Stimulated activated CD4-positive, alpha-beta T cell treated with anti-CD3 and anti-CD28 coated beads, TNF-alpha, amount 100 ng/mL, for 24 hours (primary cell): ENCODE results near the gene PHLDB2.

ENCODE experiments used
- DNase-seq, 3 experiments: peaks; one replicate each; pipeline ENCODE4 v3.0.0-alpha.2; 2020; ENCODE audit warnings: low read depth in 3 of 3

PHLDB2 gene

DNA sequence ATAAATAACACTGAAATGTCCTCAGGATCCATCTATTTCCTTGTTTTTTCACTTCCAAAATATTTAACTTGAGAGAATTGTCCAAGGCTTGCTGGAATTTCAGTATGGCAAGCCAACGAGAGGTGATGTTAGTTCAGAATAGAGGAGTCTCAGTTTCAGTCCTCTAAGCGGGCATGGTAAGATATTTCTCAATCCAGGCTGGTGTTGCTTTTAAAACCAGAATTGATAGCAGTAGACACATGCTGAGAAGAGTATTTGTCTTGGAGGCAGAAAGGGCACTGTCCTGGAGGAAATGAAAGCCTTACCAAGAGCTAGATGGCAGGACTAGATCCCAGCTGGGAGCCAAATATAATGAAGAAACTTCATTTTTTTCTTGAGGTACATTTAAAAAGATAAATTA is 23.1 kb downstream of the PHLDB2 start:
- DNase-seq, result no peak

DNA sequence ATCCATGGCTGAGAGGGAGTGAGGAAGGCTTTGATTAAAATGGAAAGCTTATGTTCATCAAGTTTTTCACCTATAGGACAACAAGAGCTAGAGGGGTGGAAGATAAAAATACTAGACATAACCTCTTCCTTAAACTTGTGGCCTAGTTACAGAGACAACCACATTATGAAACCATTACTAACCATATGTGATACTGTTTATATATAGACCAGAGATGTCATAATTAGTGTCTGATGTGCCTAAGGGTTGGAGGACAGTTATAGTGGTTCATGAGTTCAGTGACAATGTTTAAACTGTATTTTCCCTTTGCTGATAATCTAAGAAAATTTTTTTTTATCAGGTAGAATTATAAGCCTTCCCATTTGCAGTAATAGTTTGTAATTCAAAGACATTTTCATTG is 23.7 kb downstream of the PHLDB2 start:
- DNase-seq, result no peak

DNA sequence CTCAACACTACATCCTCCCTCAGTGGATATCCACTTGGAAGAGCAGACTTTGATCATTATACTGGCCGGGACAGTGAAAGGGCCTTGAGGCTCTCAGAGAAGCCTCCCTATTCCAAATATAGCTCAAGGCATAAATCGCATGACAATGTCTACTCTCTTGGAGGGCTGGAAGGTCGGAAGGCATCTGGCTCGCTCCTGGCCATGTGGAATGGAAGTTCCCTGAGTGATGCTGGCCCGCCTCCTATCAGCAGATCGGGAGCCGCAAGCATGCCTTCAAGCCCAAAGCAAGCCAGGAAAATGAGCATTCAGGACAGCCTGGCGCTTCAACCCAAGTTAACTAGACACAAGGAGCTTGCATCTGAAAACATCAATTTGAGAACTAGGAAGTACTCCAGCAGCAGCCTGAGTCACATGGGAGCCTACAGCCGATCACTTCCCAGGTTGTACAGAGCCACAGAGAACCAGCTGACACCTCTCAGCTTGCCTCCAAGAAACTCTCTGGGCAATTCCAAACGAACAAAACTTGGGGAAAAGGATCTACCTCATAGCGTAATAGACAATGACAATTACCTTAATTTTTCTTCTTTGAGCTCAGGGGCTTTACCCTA is 25.4 kb downstream of the PHLDB2 start:
- DNase-seq, result no peak

DNA sequence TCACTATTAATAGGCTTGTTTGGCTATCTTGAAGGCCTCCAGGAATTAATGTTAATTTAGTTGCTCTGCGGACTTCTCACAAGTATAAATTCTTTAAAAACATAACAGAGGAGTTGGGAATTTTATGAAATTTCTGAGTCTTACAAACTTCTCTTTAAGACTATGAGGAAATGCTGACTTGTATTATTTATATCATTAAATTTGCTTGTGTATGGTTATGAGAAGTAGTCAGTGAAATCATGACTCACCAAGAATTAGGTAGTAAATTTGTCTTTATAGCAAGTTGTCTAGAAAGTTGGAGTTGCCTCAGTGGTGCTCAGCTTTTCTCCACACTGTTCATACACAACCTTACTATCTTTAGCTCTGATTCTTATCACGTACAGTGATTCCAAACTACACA is 26.5 kb downstream of the PHLDB2 start:
- no peak for DNase-seq

DNA sequence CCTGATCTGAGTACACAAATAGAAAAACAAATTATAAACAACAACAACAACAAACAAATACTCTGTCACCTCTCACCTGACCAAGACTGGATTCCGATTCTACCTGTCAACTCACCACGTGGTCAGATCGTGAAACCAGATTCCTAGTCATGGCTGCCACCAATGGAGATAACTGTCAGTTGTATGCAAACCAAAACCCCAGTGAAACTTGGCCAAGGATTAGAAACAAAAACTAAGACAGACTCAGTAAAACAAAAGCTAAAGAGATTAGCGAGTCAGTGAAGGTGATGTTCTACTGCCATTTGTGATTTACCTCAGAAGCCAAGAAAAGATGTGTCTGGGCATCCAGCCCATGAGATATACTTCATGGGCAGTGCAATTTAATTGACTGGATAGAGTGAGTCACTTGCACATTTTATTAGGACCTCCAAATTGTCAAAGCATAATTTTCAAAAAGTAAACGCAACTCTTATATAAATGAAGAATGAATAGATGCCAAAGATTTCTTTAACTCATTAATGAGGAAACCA is 31.1 kb downstream of the PHLDB2 start:
- no peak for DNase-seq

DNA sequence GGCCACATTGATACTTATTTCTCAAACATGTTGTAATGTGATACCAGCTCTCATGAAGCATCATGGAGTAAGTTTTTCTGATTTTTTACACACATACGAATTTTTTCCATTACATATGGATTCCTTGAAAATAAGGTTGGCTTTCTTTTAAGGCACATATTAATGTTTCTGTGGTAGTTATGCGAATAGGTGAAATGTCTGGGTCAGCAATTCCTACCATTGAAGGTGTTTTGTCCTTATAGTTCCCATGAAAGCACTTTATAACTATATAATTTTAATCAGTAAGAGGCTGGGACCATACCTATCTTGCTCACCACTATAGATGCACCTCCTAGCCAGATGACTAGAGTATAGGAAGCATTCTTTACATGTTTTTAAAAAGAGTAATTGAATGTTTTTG is 33.0 kb downstream of the PHLDB2 start:
- no peak for DNase-seq

DNA sequence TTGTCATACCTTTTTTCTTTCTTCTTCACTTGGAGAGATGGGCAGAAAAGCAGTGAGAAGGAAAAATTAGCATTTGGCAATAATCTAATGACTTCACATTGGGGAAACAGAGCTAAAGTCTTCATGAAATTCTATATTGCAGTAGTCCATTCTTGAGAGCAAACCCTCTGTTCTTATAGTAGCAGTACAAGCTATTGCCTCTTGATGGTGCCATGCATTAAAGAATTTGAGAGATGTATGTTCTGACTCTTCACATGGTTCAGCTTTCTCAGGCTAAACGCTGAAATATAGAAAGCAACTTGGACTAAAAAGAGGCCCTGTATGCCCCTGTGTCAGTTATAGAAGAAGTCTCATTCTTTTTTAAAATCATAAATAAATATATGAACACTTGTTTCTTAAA is 36.0 kb downstream of the PHLDB2 start:
- DNase-seq, result no peak

DNA sequence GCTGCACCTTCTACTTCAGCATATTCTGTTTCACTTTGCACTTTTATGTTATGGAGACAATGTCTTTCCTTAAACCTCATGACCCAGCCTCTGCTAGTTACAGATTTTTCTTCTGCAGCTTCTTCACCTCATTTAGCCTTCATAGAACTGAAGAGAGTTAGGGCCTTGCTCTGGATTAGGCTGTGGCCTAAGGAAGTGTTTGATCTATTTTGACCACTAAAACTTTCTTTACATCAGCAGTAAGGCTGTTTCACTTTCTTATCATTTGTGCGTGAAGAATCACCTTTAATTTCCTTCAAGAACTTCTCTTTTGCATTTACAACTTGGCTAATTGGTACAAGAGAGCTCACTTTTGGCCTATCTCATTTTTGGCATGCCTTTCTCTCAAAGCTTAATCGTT is 40.9 kb downstream of the PHLDB2 start:
- DNase-seq, result no peak

DNA sequence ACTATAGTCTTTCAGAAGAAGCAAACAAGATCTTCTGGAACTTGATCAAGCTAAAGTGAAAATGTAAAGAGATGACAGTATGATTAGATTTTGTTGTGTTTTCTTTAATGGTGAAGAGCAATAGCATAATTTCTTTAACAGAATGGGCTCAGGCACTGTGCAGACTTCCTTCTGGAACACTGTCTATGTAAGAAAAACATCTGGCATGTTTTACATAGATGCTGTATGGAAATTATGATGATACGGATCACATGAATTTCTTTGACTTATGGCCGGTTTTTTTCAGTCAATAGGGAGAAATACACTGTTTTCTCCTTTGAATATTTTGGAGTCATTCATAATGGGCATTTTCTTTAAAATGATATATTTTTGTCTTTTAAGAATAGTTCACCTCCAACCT is 42.6 kb downstream of the PHLDB2 start:
- no peak for DNase-seq

DNA sequence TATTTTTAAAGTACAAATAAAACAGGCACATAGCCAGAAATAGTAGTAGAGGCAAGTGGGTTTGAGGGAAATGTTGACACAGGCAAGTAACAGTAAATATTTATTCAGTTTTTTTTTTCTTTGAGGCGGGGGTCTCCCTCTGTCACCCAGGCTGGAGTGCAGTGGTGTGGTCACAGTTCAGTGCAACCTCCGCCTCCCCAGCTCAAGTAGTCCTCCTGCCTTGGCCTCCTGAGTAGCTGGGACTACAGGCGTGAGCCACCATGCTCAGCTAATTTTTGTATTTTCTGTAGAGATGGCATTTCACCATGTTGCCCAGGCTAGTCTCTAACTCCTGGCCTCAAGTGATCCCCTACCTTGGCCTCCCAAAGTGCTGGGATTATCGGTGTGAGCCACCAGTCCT is 43.5 kb downstream of the PHLDB2 start:
- no peak for DNase-seq

DNA sequence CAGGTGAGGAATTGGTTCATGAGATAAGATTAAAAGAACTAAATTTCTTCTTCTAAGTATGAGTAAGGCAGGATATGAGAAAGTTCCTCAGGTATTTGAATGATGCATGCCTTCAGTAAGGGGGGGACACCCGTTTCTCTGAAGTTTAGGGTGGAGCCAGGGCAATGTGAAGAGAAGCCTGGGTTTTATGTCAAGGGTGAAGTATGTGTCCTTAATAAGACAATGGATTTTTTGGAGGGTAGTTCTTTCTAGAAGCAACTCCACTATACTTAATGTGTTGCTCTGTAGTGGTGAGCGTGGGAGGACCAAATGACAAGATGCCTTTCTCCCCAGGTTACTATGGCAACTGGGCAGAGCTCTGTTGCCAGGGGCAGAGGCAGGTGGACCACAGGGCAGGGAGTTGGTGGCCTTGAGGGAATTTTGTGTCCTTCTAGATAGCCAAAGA is 44.0 kb downstream of the PHLDB2 start:
- DNase-seq, result no peak

DNA sequence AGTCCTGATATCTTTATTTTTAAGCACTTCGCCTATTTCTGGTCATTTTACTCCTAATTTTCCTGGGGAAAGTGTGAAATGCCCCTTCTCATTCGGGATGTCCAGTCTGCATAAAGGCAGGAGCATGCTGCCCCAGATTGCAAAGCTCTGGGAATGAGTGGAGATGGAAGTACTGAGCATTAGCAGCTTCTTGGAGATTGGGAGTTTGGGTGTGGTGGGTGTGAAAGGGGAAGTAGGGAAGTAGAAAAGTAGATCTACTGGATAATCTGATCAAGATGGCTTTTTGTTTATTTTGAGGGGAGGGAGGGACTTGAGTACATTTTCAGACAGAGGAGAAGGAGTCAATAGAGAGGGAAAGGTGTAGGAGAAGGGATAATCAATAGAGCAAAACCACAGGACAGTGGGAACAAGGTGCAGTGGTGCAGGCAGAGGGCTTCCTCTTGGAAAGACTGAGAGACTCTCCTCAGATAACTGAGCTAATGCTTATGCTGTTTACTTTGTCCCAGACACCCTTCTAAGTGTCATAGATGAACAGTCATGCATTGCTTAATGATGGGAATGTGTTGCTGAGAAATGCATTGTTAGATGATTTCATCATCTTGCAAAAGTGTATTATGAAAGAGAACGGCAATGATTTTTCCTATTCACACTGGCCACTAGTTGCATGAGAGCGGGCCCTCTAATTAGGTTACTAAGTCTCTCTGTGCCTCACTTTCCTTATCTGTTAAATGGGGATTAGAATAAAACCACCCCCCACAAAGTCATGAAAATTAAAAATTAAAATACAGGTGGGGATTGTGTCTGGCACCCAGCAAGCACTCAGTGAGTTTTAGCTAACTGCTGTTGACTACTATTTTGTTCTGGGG is 45.5 kb downstream of the PHLDB2 start:
- no peak for DNase-seq

DNA sequence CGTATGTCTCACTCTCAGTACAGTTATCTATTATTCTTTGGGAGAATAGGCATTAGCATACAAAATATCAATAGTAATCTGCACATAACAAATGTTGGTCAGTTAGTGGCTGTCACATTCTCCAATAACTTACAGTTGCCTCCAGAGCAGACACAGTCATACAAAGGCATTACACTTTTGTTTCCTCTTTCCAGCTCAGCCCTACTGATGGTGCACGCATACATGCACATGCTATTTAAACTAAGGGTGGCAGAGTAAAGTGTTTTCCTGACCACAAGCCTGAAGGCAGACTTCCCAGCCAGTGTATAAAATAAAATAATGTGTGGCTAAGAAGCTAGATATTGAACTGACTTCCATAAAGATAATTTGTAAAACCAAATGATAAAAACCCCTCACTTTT is 47.6 kb downstream of the PHLDB2 start:
- DNase-seq, result no peak

DNA sequence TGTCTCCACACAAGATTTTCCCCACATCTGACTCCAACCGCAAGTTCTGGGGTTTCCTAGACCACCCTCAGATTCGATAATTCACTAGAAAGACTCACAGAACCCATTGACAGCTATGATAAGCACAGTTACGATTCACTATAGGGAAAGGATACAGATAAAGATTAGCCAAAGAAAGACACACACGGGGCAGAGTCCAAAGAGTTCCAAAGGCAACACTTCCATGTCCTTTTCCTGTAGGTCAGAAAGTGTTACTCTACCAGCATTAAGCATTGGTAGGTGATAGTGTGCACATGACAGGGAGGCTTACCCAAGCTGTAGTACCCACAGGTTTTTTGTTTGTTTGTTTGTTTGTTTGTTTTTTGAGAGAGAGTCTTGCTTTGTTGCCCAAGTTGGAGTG is 48.1 kb downstream of the PHLDB2 start:
- no peak for DNase-seq

DNA sequence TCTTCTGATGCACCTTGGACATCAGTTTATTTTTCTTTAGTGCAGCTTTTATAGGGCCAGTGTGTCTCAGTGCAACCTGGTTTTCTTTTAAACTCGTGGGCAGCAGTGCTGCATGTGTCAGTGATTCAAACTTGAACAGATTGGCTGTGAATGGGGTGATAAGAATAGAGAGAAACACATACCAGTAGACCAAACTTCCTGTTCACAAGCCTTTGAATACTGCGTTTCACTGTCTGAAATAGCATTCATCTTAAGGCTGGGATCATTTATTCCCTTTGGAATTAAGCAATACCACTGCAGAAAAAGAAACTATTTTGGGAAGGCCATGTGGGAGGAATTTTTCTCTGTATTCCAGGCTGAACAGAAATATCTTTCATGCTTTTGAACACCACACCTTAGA is 51.7 kb downstream of the PHLDB2 start:
- no peak for DNase-seq

DNA sequence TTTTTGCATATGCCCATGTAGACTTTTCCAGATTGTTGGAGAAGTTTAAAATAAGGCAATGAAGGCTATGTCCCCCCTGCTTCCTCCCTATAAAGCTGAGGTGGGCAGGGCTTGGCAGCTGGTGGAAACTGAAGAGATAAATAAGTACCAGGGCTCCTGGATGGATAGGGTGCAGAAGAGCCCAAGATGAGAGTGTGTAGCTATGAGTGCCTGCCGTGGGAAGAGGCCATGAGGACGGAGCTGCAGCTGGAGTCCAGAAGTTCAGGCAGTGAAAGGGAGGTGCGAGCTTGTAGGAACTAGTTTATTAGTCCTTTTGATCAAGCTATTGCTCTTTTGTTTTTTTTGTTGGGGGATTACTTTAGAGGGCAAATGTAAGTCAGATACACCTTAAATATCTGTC is 52.4 kb downstream of the PHLDB2 start:
- DNase-seq, result no peak

DNA sequence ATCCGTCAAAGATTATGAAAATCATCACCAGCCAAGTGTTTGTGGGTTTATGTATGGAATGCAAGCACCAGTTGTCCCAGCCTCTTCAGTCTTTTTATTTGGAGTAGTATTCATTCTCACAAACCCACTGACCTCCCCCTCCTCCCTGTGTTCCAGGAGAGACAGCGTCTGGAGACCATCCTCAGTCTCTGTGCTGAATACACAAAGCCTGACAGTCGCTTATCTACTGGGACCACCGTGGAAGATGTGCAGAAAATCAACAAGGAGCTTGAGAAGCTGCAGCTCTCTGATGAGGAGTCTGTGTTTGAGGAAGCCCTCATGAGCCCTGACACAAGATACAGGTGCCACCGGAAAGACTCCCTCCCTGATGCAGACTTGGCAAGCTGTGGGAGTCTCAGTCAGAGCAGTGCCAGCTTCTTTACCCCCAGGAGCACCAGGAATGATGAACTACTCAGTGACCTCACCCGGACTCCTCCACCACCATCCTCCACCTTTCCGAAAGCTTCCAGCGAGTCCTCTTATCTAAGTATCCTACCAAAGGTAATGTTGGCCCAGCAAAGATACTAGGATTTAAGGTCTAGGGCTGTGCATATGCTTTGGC is 54.2 kb downstream of the PHLDB2 start:
- DNase-seq, result no peak

DNA sequence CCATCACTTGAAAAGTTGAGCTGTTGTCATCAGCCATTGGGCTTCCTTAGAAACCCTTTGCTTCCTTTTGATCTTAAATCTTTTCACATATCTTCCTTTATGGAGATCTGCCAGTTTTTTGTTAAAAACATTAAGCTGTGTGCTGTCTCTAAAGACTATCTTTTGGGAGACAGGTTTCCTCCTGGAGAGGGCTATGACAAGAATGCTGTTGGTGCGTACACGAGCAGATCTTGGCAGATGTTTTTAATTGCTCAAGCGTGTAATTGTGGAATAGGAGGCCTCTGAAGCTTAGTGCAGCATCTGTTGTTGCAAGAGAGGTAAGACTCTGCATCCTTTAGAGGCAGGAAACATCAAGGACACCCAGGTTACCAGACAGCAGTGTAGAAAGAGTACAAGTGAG is 56.8 kb downstream of the PHLDB2 start:
- no peak for DNase-seq

DNA sequence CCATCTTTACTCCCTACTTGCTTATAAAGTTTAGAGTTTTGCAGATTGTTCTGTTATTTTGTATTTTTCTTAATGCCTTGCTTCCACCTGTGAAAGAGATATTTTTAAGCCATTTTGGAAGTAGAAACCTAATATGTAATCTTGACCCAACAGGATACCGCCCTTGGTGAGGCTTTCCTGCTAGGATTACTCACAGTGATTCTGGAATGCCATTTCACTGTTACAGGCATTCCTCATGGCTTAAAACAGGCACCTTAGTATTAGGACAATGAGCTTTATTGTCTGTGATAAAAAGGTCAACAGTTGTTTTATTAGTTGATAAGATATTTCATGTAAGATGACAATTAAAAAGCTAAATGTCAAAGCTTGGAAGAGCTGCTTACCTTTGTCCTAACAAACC is 58.2 kb downstream of the PHLDB2 start:
- DNase-seq, result no peak

DNA sequence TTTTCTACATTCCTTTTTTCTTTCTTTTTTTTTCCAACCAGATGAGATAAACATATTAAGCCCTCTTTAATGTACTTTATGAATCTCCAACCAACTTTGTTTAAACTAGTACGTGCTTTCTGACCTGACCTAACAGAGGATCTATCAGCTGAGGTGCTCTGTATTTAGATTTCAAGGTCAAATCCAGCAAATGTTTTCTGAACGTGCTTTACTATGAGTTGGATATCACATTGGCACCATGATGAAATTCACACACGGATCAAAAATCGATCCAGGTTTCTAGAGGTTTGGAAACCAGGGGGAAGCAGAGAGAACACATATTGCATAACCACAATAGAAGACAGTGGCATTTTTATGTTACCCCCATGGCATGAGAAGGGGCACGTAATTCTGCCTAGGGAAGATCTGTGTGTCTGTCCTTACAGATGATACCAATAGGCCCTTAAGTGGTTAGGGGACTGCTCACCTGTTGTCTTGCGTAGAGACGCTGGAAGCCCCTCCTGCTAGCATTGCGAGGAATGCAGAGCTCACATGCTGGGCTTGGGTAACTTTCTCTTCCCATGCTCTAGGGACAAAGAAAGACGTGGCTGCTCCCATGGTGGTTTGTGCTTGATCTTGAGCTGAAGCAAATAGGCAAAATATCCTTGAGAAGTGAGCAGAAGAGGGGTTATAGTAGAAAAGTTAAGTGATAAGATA is 60.5 kb downstream of the PHLDB2 start:
- no peak for DNase-seq

DNA sequence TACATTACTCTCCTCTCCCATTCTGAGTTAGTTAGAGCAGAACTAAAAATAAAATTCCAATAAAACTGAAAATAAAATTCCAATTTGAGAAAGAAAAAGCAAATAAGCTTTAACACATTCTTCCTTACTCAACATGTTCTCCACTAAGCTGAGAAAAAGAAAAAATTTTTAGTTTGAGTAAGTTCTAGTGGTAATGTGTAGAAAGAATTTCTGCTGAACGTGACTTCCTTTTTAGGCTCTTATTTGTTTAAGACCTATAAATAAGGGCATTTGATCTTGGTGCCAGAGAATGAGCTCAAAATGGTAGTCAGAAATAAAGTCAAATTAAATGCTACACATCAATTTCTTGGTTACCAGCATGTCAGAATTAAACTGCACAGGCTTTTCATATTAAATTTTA is 62.1 kb downstream of the PHLDB2 start:
- no peak for DNase-seq

DNA sequence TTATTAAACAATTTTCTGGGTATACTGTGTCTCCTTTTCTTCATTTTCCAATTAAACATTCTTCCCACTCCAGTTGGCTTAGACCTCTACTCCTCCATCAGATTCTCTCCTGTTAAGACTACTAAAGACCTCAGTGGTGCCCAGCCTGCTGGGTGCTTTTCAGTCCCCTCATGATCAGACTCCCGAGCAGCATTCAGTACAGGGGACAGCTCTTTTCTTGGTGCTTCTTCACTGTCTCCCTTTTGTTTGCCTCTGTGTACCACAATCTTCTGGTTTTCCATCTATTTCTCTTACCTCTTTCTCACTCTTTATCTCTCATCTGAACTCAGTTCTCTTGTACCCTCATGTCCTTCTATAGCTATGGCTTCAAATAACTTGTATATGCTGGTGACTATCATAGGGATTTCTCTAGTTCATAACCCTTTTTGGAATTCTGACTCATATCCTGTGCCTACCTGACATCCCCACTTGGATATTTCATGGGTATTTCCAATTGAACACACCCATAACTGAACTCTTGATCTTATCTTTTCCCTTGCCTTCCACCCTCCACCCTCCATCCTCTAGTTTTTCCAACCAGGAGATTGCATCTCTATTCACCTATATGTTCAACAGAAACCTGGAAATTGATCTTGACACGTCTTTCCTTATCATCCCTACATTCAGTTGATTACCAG is 64.2 kb downstream of the PHLDB2 start:
- no peak for DNase-seq
